ENCODE data around the gene PLD6.
"Not testable (repeated sequence)": the region's sequence is repeated elsewhere in the genome, so short reads cannot be mapped to it uniquely, and the experiment has no call there.

Gene PLD6, protein sequence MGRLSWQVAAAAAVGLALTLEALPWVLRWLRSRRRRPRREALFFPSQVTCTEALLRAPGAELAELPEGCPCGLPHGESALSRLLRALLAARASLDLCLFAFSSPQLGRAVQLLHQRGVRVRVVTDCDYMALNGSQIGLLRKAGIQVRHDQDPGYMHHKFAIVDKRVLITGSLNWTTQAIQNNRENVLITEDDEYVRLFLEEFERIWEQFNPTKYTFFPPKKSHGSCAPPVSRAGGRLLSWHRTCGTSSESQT

DNA sequence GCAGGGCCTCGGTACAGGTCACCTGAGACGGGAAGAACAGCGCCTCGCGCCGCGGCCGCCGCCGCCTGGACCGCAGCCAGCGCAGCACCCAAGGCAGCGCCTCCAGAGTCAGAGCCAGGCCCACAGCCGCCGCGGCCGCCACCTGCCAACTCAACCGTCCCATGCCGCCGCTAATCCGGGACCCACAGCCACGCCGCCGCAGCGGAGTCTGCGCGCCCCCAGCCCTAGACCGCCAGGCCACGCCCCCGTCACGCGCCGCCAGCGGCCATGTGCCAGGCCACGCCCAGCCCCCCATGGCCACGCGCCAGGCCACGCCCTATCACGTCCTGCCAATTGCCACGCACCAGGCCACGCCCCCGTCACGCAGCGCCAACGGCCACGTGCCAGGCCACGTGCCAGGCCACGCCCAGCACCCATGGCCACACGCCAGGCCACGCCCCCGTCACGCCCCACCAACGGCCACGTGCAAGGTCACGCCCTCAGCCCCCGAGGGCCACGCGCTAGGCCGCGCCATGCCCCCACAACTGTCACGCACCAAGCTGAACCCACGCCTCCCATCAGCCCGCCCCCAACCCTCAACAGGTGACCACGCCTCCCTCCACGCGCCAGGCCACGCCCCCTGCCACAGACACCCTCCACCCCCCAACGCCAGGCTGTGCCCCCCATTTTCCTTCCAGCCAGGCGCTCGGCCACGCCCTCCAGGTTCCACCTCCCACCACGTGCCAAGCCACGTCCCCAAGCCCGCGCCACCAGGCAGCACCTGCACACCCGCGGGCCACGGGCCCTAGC lies at the start of gene PLD6:
TSS of gene PLD6 (minus strand) at position 210 of the 789 bp plus-strand sequence. CDS start at position 163, 47 bp downstream.
- Mint-ChIP-seq H3K9me3 (no peaks in the 10 kb centered on the region), H3K36me3 (ENCODE audit: low read depth) (peaks cover 43% of the 10 kb centered on the region), H3K4me3 (peak within 1 kb of the TSS; percentile 91), H3K27ac (peak within 1 kb of the TSS; percentile 98), H3K27me3 (no peaks in the 10 kb centered on the region), H3K4me1 (ENCODE audit: low read depth) (peaks cover 34% of the 10 kb centered on the region)
- peak; percentile 97 for DNase-seq

DNA sequence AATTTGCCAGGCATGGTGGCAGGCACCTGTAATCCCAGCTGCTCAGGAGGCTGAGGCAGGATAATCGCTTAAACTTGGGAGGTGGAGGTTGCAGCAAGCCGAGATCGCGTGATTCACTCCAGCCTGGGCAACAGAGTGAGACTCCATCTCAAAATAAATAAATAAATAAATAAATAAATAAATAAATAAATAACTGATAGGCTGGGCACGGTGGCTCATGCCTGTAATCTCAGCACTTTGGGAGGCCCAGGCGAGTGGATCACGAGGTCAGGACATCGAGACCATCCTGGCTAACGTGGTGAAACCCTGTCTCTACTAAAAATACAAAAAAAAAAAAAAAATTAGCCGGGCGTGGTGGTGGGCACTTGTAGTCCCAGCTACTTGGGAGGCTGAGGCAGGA lies 49.6 kb upstream of the PLD6 start:
- not testable (repeated sequence) for H3K4me3 Mint-ChIP-seq; H3K9me3 Mint-ChIP-seq; H3K27me3 Mint-ChIP-seq; H3K4me1 Mint-ChIP-seq (ENCODE audit: low read depth); H3K27ac Mint-ChIP-seq; DNase-seq
- H3K36me3 Mint-ChIP-seq (ENCODE audit: low read depth) = peaks cover 91% of the 10 kb centered on the region

DNA sequence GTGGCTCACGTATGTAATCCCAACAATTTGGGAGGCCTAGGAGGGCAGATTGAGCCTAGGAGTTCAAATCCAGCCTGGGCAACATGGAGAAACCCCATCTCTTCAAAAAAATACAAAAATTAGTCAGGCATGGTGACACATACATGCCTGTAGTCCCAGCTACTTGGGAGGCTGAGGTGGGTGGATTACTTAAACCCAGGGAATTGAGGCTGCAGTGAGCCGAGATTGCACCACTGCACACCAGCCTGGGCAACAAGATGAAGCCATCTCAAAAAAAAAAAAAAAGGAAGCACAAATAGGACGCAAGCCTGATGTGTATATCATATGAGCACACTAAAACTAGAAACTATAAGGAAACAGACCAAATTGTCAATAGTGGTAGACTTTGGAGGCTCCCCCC lies 47.9 kb upstream of the PLD6 start:
- Mint-ChIP-seq H3K27me3 (no peaks in the 10 kb centered on the region), H3K27ac (no peak overlapping the region), H3K36me3 (ENCODE audit: low read depth) (peaks cover 89% of the 10 kb centered on the region)

DNA sequence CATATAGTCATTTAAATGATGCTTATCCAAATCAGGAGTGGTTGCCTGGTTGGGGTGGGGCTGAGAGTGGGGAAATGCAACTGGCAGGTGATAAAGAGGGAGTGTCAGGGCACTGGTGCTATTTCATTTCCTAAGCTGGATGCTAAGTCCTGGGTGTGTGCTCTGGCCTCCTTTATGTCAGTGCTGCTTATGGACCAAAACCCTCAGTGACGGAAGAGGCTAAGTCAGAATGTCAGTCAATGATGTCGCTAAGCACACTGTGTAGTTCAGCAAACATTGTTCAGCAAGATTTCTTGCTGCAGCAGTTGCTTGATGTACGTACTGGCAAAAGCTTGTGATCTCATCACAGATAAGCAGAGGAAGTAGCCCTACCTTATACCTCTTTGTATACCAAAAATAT lies 47.3 kb upstream of the PLD6 start:
- Mint-ChIP-seq H3K36me3 (ENCODE audit: low read depth) (peaks cover 89% of the 10 kb centered on the region), H3K4me1 (ENCODE audit: low read depth) (no peaks in the 10 kb centered on the region), H3K27me3 (no peaks in the 10 kb centered on the region), H3K9me3 (no peaks in the 10 kb centered on the region), H3K27ac (peak overlapping the region; percentile 42), H3K4me3 (no peak overlapping the region)
- DNase-seq = no peak

More for the DNA sequence above, 47.9 kb upstream of the PLD6 start:
- DNase-seq = no peak
- Mint-ChIP-seq H3K4me1 (ENCODE audit: low read depth) (no peaks in the 10 kb centered on the region), H3K4me3 (no peak overlapping the region), H3K9me3 (no peaks in the 10 kb centered on the region)

DNA sequence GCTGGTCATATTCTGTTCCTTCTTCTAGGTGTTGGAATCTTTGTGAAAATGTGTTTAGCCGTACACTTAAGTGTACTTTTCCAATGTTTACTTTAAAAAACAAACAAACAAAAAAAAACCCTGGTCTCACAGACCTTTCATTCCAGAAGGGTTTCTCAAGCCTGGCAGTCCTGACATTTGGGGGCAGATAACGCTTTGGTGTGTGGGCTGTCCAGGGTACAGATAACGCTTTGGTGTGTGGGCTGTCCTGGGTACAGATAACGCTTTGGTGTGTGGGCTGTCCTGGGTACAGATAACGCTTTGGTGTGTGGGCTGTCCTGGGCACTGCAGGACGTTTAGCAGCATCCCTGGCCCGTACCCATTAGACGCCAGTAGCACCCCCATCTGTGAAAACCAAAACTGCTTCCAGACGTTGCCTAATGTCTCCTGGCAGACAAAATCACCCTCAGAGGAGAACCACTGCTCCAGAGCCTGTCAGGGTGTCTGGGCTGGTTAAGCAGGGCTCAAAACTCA lies 46.1 kb upstream of the PLD6 start:
- no peaks in the 10 kb centered on the region for H3K27me3 Mint-ChIP-seq
- no peak overlapping the region for H3K27ac Mint-ChIP-seq
- no peak for DNase-seq
- no peak overlapping the region for H3K4me3 Mint-ChIP-seq
- H3K9me3 Mint-ChIP-seq = no peaks in the 10 kb centered on the region
- no peaks in the 10 kb centered on the region for H3K4me1 Mint-ChIP-seq (ENCODE audit: low read depth)
- peaks cover 91% of the 10 kb centered on the region for H3K36me3 Mint-ChIP-seq (ENCODE audit: low read depth)

DNA sequence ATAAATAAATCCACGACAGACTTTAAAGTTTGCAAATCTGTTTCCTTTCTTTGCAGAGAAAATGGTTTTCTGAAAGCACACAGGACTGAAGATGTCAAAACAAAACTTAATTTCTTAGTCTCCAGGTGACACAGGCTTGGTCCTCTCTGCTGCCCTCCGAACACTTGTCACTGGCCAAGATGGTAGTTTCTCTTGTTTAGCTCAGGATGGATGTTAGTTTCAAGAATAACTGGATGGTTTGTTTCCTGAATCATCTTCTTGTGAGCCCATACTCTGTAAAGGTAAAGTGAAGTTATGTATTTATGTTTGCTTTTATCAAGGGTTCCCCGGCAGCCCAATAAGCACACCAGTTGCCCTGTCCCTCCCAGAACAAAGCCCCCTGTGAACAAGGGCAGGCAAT lies 40.7 kb upstream of the PLD6 start:
- Mint-ChIP-seq H3K27me3 (no peaks in the 10 kb centered on the region), H3K27ac (peak overlapping the region; percentile 19), H3K4me1 (ENCODE audit: low read depth) (no peaks in the 10 kb centered on the region), H3K9me3 (no peaks in the 10 kb centered on the region), H3K4me3 (no peak overlapping the region), H3K36me3 (ENCODE audit: low read depth) (peaks cover 60% of the 10 kb centered on the region)
- no peak for DNase-seq

DNA sequence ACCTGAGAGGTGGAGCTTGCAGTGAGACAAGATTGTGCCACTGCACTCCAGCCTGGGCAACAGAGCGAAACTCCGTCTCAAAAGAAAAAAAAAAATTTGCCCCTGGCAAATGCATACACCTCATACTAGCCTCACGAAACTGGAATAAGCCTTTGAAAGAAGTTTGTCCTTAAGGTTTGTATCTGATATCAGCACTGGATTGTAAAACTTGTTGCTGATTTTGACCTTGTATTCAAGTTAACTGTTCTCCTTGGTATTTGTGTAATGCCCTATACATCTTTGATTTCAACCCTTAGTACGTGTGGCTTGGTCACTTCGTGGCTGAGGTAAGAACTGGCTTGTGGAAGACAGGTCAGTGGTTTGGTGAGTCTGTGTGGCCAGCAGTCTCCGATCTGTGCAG lies 37.0 kb upstream of the PLD6 start:
- DNase-seq = no peak
- H3K4me1 Mint-ChIP-seq (ENCODE audit: low read depth) = peaks cover 20% of the 10 kb centered on the region
- H3K27ac Mint-ChIP-seq = no peak overlapping the region
- H3K9me3 Mint-ChIP-seq = no peaks in the 10 kb centered on the region
- no peaks in the 10 kb centered on the region for H3K27me3 Mint-ChIP-seq
- H3K36me3 Mint-ChIP-seq (ENCODE audit: low read depth) = peaks cover 26% of the 10 kb centered on the region
- no peak overlapping the region for H3K4me3 Mint-ChIP-seq

DNA sequence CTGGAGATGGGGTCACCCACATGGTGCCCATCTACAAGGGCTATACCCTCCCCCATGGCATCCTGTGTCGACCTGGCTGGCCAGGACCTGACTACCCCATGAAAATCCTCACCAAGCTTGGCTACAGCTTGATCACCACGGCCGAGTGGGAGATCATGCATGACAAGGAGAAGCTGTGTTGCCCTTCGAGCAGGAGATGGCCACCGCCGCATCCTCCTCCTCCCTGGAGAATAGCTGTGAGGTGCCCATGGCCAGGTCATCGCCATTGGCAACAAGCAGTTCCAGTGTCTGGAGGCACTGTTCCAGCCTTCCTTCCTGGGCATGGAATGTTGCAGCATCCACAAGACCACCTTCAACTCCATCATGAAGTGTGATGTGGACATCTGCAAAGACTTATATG lies 36.1 kb upstream of the PLD6 start:
- Mint-ChIP-seq H3K36me3 (ENCODE audit: low read depth) (peaks cover 21% of the 10 kb centered on the region), H3K4me1 (ENCODE audit: low read depth) (peaks cover 22% of the 10 kb centered on the region), H3K27ac (no peak overlapping the region), H3K27me3 (no peaks in the 10 kb centered on the region), H3K4me3 (no peak overlapping the region), H3K9me3 (no peaks in the 10 kb centered on the region)
- DNase-seq = no peak

DNA sequence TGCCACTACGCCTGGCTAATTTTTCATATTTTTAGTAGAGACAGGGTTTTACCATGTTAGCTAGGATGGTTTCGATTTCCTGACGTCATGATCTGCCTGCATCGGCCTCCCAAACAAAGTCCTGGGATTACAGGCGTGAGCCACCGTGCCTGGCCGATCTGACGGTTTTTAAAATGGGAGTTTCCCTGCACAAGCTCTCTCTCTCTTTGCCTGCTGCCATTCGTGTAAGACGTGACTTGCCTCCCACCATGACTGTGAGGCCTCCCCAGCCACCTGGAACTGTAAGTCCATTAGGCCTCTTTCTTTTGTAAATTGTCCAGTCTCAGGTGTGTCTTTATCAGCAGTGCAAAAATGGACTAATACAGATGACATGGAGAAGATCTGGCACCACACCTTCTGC lies 35.5 kb upstream of the PLD6 start:
- no peak for DNase-seq
- Mint-ChIP-seq H3K4me3 (no peak overlapping the region), H3K4me1 (ENCODE audit: low read depth) (peaks cover 22% of the 10 kb centered on the region), H3K36me3 (ENCODE audit: low read depth) (peaks cover 19% of the 10 kb centered on the region), H3K27me3 (no peaks in the 10 kb centered on the region), H3K9me3 (no peaks in the 10 kb centered on the region), H3K27ac (no peak overlapping the region)

DNA sequence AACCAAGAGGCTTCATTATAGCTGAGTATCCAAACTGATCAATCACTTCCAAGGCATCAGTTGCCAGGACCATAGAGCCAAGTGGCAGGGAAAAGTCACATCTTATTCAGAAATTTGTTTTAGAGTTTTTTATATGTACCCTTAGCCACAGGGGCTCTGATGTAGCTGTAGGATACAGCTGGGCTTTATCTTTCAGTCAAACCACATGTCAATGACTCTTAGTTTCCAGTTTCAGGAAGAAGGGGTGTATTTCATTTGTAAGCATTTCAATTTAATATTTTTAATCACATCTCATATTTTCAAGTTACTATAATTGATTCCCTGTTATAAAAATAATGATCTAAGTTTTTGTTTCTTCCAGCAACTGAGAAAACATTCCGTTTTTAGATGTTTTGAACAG lies 33.7 kb upstream of the PLD6 start:
- H3K9me3 Mint-ChIP-seq = no peaks in the 10 kb centered on the region
- peak overlapping the region; percentile 1 for H3K27ac Mint-ChIP-seq
- H3K36me3 Mint-ChIP-seq (ENCODE audit: low read depth) = peaks cover 12% of the 10 kb centered on the region
- H3K4me1 Mint-ChIP-seq (ENCODE audit: low read depth) = peaks cover 36% of the 10 kb centered on the region
- no peaks in the 10 kb centered on the region for H3K27me3 Mint-ChIP-seq
- DNase-seq = no peak
- no peak overlapping the region for H3K4me3 Mint-ChIP-seq

DNA sequence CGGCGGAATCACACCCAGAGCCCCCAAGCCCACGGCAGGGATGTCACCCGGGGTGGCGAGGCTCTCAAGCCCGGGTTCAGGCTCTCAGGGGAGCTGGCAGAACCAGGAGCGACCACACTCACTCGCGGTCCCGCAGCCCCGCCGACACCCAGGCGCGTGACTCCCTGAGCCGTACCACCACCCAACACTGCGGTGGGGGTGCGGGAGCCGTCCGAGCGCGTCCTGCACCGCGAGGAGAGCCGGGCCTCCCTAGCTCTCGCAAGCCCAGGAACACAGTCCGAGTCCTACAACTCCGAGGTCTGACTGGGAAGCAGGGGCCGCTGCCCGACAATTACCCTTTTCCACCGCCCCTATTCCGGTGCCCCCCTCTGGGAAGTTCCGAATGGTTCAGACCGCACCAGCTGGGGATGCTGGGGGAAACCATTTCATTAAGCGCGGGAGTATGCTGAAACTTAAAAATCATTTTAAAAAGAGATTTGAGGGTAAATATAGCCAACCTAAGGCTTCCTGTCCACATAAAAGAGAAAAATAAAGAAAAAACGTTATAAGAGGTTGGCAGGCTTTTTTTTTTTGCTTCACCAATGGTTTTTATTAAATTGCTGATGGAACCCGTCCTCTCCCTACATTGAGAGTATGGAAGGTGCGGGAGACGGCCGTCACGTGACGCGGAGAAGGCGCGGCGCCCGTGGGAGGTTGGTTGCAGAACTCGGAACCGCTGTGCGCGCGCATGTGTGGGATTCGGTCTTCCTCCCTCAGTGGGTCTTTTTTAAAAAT lies 31.1 kb upstream of the PLD6 start, which contains the start of gene FLCN:
TSS of gene FLCN (minus strand) at position 143 of the 774 bp plus-strand sequence. CDS start 9,031 bp downstream, outside the sequence.
- Mint-ChIP-seq H3K27me3 (no peaks in the 10 kb centered on the region), H3K9me3 (no peaks in the 10 kb centered on the region), H3K4me1 (ENCODE audit: low read depth) (peaks cover 36% of the 10 kb centered on the region), H3K4me3 (peak within 1 kb of the TSS; percentile 85), H3K36me3 (ENCODE audit: low read depth) (peaks cover 19% of the 10 kb centered on the region), H3K27ac (peak within 1 kb of the TSS; percentile 99)
- DNase-seq = peak; percentile 92

DNA sequence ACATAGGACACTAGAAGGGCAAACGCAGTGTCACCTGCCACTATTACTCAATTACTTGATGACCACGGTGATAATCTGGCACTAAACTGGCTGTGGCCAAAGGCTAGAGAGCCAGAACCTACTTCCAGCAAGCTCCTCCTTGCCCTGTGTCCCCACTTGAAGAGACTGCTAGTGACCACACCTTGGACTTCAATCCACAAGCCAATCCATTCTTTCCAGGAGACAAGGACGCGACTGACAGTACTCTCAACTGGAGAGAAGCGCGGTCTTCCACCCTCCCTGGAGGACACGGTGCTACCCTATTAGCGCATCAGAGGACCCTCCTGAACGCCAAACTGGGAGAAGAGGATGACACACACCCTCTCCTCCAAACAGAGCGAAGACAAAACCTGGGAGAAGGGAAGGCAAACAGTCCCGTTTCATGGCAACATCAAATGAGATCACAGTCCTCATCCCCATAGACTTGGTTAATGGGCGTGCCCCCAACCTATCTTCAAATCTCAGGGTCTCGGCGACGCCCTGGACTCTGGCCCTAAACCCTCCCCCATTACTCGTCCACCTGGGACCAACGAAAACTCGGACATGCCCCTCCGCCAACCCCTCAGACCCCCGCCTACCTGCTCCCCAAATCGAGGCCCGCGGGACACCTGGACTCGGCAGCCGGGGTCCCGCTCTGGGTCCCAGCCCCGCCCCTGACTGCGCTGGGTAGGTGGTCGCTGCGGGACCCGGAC lies 30.3 kb upstream of the PLD6 start:
- no peaks in the 10 kb centered on the region for H3K9me3 Mint-ChIP-seq
- no peaks in the 10 kb centered on the region for H3K27me3 Mint-ChIP-seq
- peaks cover 27% of the 10 kb centered on the region for H3K36me3 Mint-ChIP-seq (ENCODE audit: low read depth)
- H3K4me3 Mint-ChIP-seq = peak overlapping the region; percentile 85
- no peak for DNase-seq
- H3K27ac Mint-ChIP-seq = peak overlapping the region; percentile 99
- H3K4me1 Mint-ChIP-seq (ENCODE audit: low read depth) = peaks cover 36% of the 10 kb centered on the region

DNA sequence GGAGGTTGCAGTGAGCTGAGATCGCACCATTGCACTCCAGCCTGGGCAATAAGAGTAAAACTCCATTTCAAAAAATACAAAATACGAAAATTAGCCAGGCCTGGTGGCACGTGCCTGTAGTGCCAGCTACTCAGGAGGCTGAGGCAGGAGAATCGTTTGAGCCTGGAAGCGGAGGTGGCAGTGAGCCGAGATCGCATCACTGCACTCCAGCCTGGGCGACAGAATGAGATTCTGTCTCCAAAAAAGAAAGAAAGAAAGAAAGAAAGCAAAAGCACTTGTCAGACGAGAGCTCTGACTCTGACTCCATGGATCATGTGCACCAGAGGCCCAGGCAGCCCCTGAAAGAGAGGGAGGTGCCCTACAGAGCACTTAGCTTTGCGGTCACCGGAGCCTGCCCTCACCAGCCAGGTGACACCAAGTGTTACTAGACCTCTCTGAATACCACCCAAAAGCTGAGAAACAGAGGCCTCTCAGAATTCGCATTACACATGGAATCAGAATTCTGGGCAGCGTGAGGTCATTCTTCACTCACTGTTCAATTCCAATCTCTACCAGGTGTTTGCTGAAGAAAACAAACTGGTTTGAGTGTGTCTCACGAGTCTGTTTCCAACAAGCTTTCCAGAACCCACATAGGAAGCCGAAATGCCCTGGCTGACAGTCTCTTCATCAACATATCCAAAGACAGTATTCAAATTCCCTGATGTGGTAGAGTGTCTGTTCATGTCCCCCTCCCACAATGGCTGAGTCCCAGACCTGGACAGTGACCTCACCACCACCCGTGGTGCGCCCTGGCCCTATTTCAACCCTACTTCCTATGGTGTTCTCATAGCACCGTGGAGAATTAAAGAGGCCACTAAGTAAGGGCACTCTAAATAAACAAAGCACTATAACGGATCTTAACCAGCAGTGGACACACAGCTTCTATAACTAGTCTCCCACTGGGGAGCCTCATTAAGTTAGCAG lies 29.4 kb upstream of the PLD6 start:
- Mint-ChIP-seq H3K27ac (peak overlapping the region; percentile 99), H3K36me3 (ENCODE audit: low read depth) (peaks cover 34% of the 10 kb centered on the region), H3K9me3 (no peaks in the 10 kb centered on the region), H3K27me3 (no peaks in the 10 kb centered on the region), H3K4me1 (ENCODE audit: low read depth) (peaks cover 36% of the 10 kb centered on the region), H3K4me3 (peak overlapping the region; percentile 85)
- DNase-seq = no peak

Measured in activated T-cell treated with anti-CD3 and anti-CD28 coated beads, Interleukin-2, amount 50 U/mL, for 24 hours (primary cell).